SU-DHL-6 (cell line): ENCODE data around the gene C15orf61.

Experiments
- H2AFZ ChIP-seq: fragments of 200-600 bp; sonication (generic); 2 replicates; pipeline ENCODE4 v1.6.1; 2014; ENCODE audit warnings: low read depth, mild to moderate bottlenecking, moderate library complexity, mixed read lengths, antibody characterized with exemption, low read length; ENCODE audit not compliant: severe bottlenecking
- H3F3A ChIP-seq: fragments of 200-600 bp; shearing (Covaris generic); 2 replicates; pipeline ENCODE4 v1.6.0; 2016; ENCODE audit warnings: antibody characterized with exemption, mild to moderate bottlenecking; ENCODE audit not compliant: insufficient read depth
- H3K27ac ChIP-seq: fragments of 200-600 bp; sonication (generic); 2 replicates; pipeline ENCODE4 v1.5.1; 2016; ENCODE audit warnings: low read depth, mild to moderate bottlenecking, low read length, moderate library complexity, mixed read lengths
- H3K27me3 ChIP-seq: fragments of 200-600 bp; sonication (generic), shearing (Covaris generic); 2 replicates; pipeline ENCODE4 v1.6.0; 2014; ENCODE audit warnings: mild to moderate bottlenecking, low read length
- H3K36me3 ChIP-seq: fragments of 200-600 bp; sonication (generic); 2 replicates; pipeline ENCODE4 v1.6.1; 2014; ENCODE audit warnings: mild to moderate bottlenecking, low read length, mixed read lengths
- H3K4me2 ChIP-seq: fragments of 300-600, 200-600 bp; shearing (Covaris generic), sonication (generic); 2 replicates; pipeline ENCODE4 v1.6.0; 2014; ENCODE audit warnings: low read length, low read depth, mild to moderate bottlenecking; ENCODE audit not compliant: poor library complexity, severe bottlenecking
- H3K4me3 ChIP-seq: fragments of 200-600 bp; sonication (generic); 2 replicates; pipeline ENCODE4 v1.5.1; 2014; ENCODE audit warnings: antibody characterized with exemption, low read length, mild to moderate bottlenecking, mixed read lengths; ENCODE audit not compliant: insufficient read depth, poor library complexity, severe bottlenecking
- H3K79me2 ChIP-seq: fragments of 200-600 bp; sonication (generic); 2 replicates; pipeline ENCODE4 v1.6.1; 2014; ENCODE audit warnings: mild to moderate bottlenecking, low read length, moderate library complexity; ENCODE audit not compliant: insufficient read depth
- H3K9ac ChIP-seq: fragments of 200-600 bp; sonication (generic); 2 replicates; pipeline ENCODE4 v1.7.0; 2014; ENCODE audit warnings: mild to moderate bottlenecking, low read length
- H3K9me2 ChIP-seq: fragments of 200-600 bp; sonication (generic); replicated peaks from 2 replicates; pipeline ENCODE4 v1.6.1; 2014; ENCODE audit warnings: low read length; ENCODE audit not compliant: insufficient read depth
- H3K9me3 ChIP-seq: fragments of 200-600 bp; sonication (generic); 2 replicates; pipeline ENCODE4 v1.6.1; 2014; ENCODE audit warnings: low read length, mixed read lengths; ENCODE audit not compliant: insufficient read depth
- H4K20me1 ChIP-seq: fragments of 200-600 bp; sonication (generic); 2 replicates; pipeline ENCODE4 v1.6.1; 2014; ENCODE audit warnings: low read depth, mild to moderate bottlenecking, antibody characterized with exemption, low read length, moderate library complexity, mixed read lengths
- CTCF ChIP-seq: fragments of 200-600 bp; sonication (generic); IDR thresholded peaks from one replicate; pipeline ENCODE4 v1.5.1; 2017; ENCODE audit warnings: antibody characterized with exemption, mild to moderate bottlenecking, low read length, moderate library complexity; ENCODE audit not compliant: insufficient read depth, poor library complexity, severe bottlenecking
- EZH2phosphoT487 ChIP-seq: fragments of 200-600 bp; sonication (generic), shearing (Covaris generic); conservative IDR thresholded peaks from 2 replicates; pipeline ENCODE4 v1.6.1; 2018; ENCODE audit warnings: mild to moderate bottlenecking, antibody characterized with exemption, low read length, moderate library complexity, mixed read lengths

The C15orf61 gene

GRCh38 chr15:67556976-67557570, 36.1 kb downstream of the C15orf61 start:
- H3K4me3 ChIP-seq = no peak overlapping the region
- no peaks in the 10 kb centered on the region for H3K27me3 ChIP-seq
- no peaks in the 10 kb centered on the region for H4K20me1 ChIP-seq
- H2AFZ ChIP-seq = no peak overlapping the region
- H3K27ac ChIP-seq = no peak overlapping the region
- no peak overlapping the region for H3K4me2 ChIP-seq
- no peak overlapping the region for H3K9ac ChIP-seq
- peaks cover 7% of the 10 kb centered on the region; the same call in 1 of the 2 replicates for H3K36me3 ChIP-seq
- H3K9me2 ChIP-seq = no peaks in the 10 kb centered on the region
- H3F3A ChIP-seq = no peaks in the 10 kb centered on the region
- no peaks in the 10 kb centered on the region; the same call in 1 of the 2 replicates for H3K9me3 ChIP-seq
- H3K79me2 ChIP-seq = no peaks in the 10 kb centered on the region
- TF ChIP-seq EZH2phosphoT487 (no peak), CTCF (no peak)

- H3K9me3 ChIP-seq = no peaks in the 10 kb centered on the region; the same call in 1 of the 2 replicates
- H3K4me3 ChIP-seq = no peak overlapping the region
- H3K79me2 ChIP-seq = no peaks in the 10 kb centered on the region
- H3K36me3 ChIP-seq = peaks cover 7% of the 10 kb centered on the region; the same call in 1 of the 2 replicates
- no peak overlapping the region for H2AFZ ChIP-seq
- no peak overlapping the region for H3K27ac ChIP-seq
- no peaks in the 10 kb centered on the region for H4K20me1 ChIP-seq
- H3K9ac ChIP-seq = no peak overlapping the region
- no peak for TF ChIP-seq EZH2phosphoT487
- no peak for TF ChIP-seq CTCF
- no peaks in the 10 kb centered on the region for H3K9me2 ChIP-seq
- H3F3A ChIP-seq = no peaks in the 10 kb centered on the region
- H3K27me3 ChIP-seq = no peaks in the 10 kb centered on the region
- no peak overlapping the region for H3K4me2 ChIP-seq
Measured at GRCh38 chr15:67558502-67558901, 37.6 kb downstream of the C15orf61 start.

- Histone ChIP-seq H3K36me3 (peaks cover 7% of the 10 kb centered on the region; the same call in 1 of the 2 replicates), H3K4me2 (no peak overlapping the region), H4K20me1 (no peaks in the 10 kb centered on the region), H3K4me3 (no peak overlapping the region), H3K9me2 (no peaks in the 10 kb centered on the region), H3F3A (no peaks in the 10 kb centered on the region), H3K27me3 (no peaks in the 10 kb centered on the region), H2AFZ (no peak overlapping the region), H3K79me2 (no peaks in the 10 kb centered on the region), H3K27ac (no peak overlapping the region), H3K9me3 (no peaks in the 10 kb centered on the region; the same call in 1 of the 2 replicates), H3K9ac (no peak overlapping the region)
- TF ChIP-seq EZH2phosphoT487 (no peak), CTCF (no peak)
Measured at GRCh38 chr15:67559158-67559557, 38.2 kb downstream of the C15orf61 start.
